ENCODE data around the gene PSD4.

Gene PSD4

GRCh38 chr2:113198048-113198789, 24.4 kb downstream of the PSD4 start:
- TF ChIP-seq CTCF (conservative IDR thresholded peaks at IDR 0.05; ENCODE audit: low read length), result no peak
- peak overlapping the region; percentile 76 for H3K4me3 ChIP-seq (ENCODE audit: low read length)
- DNase-seq (ENCODE audit: low read depth), result no peak

GRCh38 chr2:113198790-113199612, 25.2 kb downstream of the PSD4 start:
- peak; percentile 60 for DNase-seq (ENCODE audit: low read depth)
- TF ChIP-seq CTCF (conservative IDR thresholded peaks at IDR 0.05; ENCODE audit: low read length), result peak; percentile 57
- peak overlapping the region; percentile 76 for H3K4me3 ChIP-seq (ENCODE audit: low read length)

- TF ChIP-seq CTCF (conservative IDR thresholded peaks at IDR 0.05; ENCODE audit: low read length), result no peak
- DNase-seq (ENCODE audit: low read depth), result no peak
These were observed 26.5 kb downstream of the PSD4 start for GRCh38 chr2:113200236-113200635.

GRCh38 chr2:113200736-113201490, 27.1 kb downstream of the PSD4 start:
- H3K4me3 ChIP-seq (ENCODE audit: low read length), result no peak overlapping the region
- no peak for DNase-seq (ENCODE audit: low read depth)
- TF ChIP-seq CTCF (conservative IDR thresholded peaks at IDR 0.05; ENCODE audit: low read length), result no peak

More at GRCh38 chr2:113200236-113200635, 26.5 kb downstream of the PSD4 start:
- no peak overlapping the region for H3K4me3 ChIP-seq (ENCODE audit: low read length)

- no peak overlapping the region for H3K4me3 ChIP-seq (ENCODE audit: low read length)
- DNase-seq (ENCODE audit: low read depth), result no peak
- TF ChIP-seq CTCF (conservative IDR thresholded peaks at IDR 0.05; ENCODE audit: low read length), result no peak
These were observed 27.9 kb downstream of the PSD4 start for GRCh38 chr2:113201496-113202304.

Measured in AG10803 (cell line).